ENCODE measurements around the gene CYB5D1.

Gene CYB5D1

GRCh38 chr17:7844292-7845154 is 13.3 kb upstream of the CYB5D1 start:
- DNase-seq (ENCODE audit: low read depth, low spot score), result peak; percentile 89

DNA sequence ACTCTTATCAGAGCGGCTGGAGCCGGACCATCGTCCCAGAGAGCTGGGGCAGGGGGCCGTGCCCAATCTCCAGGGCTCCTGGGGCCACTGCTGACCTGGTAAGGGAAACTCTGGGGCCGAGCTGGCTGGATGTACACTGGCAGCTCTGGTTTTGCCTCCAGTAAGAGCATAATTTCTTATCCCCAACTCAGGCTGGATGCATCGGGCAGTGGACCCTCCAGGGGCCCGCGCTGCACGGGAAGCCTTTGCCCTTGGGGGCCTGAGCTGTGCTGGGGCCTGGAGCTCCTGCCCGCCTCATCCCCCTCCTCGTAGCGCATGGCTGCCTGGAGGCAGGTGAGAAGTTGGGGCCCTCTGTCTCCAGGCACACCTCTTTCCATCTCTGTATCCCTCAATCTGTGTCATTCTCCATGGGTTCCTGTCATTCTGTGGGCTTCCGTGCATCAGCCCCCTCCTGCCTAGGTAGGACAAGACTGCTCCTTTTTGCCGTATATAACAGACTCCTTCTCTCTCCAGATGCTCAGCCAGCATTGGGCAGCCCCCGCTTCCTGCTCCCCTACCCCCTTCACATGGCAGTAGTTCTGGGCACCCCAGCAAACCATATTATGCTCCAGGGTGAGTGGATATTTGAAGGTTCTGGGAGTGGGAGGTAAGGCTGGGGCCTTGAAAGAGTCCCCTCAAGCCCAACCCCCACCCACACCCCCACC is 12.3 kb upstream of the CYB5D1 start:
- no peak for DNase-seq (ENCODE audit: low read depth, low spot score)

DNA sequence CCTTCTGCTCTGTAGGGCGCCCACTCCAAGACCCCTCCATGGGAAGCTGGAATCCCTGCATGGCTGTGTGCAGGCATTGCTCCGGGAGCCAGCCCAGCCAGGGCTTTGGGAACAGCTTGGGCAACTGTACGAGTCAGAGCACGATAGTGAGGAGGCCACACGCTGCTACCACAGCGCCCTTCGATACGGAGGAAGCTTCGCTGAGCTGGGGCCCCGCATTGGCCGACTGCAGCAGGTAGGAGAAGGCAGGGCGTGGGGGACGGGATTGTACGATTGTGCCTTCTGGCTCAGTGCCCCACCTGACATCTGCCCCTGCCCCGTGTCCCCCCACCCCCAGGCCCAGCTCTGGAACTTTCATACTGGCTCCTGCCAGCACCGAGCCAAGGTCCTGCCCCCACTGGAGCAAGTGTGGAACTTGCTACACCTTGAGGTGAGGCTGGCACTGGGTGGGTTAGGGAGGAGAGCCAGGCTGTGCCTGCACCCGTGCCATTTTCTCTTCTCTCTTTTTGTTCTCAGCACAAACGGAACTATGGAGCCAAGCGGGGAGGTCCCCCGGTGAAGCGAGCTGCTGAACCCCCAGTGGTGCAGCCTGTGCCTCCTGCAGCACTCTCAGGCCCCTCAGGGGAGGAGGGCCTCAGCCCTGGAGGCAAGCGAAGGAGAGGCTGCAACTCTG is 11.6 kb upstream of the CYB5D1 start:
- DNase-seq (ENCODE audit: low read depth, low spot score), result no peak

GRCh38 chr17:7846765-7847661 is 10.8 kb upstream of the CYB5D1 start:
- DNase-seq (ENCODE audit: low read depth, low spot score), result no peak

GRCh38 chr17:7848131-7848579 is 9.6 kb upstream of the CYB5D1 start:
- DNase-seq (ENCODE audit: low read depth, low spot score), result no peak

DNA sequence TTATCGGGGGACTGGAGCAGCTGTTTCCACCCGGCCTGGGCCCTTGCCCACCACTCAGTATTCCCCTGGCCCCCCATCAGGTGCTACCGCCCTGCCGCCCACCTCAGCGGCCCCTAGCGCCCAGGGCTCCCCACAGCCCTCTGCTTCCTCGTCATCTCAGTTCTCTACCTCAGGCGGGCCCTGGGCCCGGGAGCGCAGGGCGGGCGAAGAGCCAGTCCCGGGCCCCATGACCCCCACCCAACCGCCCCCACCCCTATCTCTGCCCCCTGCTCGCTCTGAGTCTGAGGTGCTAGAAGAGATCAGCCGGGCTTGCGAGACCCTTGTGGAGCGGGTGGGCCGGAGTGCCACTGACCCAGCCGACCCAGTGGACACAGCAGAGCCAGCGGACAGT is 9.1 kb upstream of the CYB5D1 start:
- no peak for DNase-seq (ENCODE audit: low read depth, low spot score)

GRCh38 chr17:7849130-7849750 is 8.6 kb upstream of the CYB5D1 start:
- DNase-seq (ENCODE audit: low read depth, low spot score), result no peak

- DNase-seq (ENCODE audit: low read depth, low spot score), result no peak
These were observed 7.9 kb upstream of the CYB5D1 start for GRCh38 chr17:7849751-7850504.

DNA sequence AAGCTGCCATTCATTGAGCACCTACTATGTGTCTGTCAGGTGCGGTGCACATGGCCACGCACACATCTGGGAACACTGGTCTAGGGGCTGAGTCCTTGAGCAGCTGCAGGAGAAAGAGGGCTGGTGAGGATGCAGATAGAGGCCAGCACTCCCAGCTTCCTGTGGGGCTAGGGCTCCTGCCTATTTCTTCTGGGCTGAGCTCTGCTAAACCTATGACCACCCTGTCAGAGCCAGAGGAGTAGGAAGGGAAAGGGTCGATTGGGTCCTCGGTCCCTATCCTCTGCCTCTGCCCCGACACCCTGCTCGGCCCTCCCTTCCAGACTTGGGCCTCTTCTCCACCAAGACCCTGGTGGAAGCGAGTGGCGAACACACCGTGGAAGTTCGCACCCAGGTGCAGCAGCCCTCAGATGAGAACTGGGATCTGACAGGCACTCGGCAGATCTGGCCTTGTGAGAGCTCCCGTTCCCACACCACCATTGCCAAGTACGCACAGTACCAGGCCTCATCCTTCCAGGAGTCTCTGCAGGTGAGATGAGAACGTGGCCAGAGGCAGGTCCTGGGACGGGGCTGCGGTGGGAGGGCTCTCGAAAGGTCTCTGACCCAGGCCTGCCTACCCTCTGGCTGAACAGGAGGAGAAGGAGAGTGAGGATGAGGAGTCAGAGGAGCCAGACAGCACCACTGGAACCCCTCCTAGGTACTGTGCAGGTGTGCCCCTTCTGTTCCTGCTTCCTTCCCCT is 6.9 kb upstream of the CYB5D1 start:
- no peak for DNase-seq (ENCODE audit: low read depth, low spot score)

GRCh38 chr17:7851438-7852261 is 6.2 kb upstream of the CYB5D1 start:
- no peak for DNase-seq (ENCODE audit: low read depth, low spot score)

- DNase-seq (ENCODE audit: low read depth, low spot score), result no peak
These were observed 5.5 kb upstream of the CYB5D1 start for GRCh38 chr17:7852262-7852670.

GRCh38 chr17:7852919-7853690 is 4.7 kb upstream of the CYB5D1 start:
- no peak for DNase-seq (ENCODE audit: low read depth, low spot score)

DNA sequence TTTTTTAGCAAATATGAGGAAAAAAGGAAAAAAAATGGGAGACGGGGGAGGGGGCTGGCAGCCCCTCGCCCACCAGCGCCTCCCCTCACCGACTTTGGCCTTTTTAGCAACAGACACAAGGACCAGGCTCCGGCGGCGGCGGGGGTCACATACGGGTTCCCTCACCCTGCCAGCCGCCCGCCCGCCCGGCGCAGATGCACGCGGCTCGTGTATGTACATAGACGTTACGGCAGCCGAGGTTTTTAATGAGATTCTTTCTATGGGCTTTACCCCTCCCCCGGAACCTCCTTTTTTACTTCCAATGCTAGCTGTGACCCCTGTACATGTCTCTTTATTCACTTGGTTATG is 4.1 kb upstream of the CYB5D1 start:
- no peak for DNase-seq (ENCODE audit: low read depth, low spot score)

- no peak for DNase-seq (ENCODE audit: low read depth, low spot score)
These were observed 3.6 kb upstream of the CYB5D1 start for GRCh38 chr17:7854078-7854777.

- DNase-seq (ENCODE audit: low read depth, low spot score), result no peak
These were observed 2.7 kb upstream of the CYB5D1 start, which contains the start of gene TMEM88 for GRCh38 chr17:7854851-7855659. Gene TMEM88, plus strand, starts transcription at chr17:7855066. Its CDS starts 9 bp downstream, at chr17:7855075.

DNA sequence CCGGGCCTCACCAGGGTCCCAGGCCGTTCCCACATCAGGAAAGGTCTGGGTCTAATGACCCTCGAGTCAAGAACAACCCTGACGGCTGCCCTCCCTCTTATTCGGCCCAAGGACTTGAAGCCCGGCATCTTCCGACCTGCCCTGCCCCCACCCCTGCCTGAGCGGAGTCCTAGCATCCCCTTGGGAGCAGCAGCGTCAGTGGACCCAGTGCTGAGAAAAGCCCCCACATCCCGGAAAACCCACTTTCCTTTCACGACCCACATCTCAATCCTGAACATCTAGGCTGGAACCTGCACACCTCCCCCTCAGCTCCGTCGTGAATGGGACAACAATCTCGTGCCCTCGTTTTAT is 2.2 kb upstream of the CYB5D1 start:
- DNase-seq (ENCODE audit: low read depth, low spot score), result no peak
